Erythroblast (primary cell): Measurements from ENCODE around the gene RAD51B.

Source experiments
- GATA1 ChIP-seq: IDR thresholded peaks from 2 replicates; pipeline ENCODE4 v1.6.1; 2011; ENCODE audit warnings: low read depth, mild to moderate bottlenecking, control low read depth, low read length, moderate library complexity
- POLR2A ChIP-seq: IDR thresholded peaks from 2 replicates; pipeline ENCODE4 v1.6.1; 2011; ENCODE audit warnings: mild to moderate bottlenecking, low read length

DNA sequence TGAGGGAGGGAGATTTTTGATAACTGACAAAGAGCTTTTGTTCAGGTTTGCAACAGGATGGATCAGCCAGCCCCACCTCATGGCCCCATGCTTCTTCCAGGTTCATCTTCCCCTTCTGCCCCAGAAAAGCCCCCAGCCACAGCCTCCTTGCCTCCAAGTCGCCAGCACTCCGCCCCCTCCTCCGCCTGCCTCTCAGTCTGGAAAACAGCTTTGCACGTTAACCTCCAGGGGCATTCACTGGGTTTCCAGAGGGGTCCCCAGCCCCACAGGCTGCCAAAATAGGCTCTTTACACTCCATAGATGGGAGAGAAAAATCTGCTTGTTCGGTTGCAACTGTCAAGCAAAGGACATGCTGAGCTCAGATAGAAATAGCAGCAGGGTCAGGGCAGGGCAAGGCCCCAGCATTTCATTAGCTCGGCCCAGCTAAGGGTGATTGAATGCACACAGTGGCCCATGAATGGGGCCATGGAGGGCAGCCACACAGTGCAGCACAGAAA is 719.7 kb downstream of the RAD51B start:
- TF ChIP-seq POLR2A (no peak), GATA1 (no peak)
